Neuronal stem cell (in vitro differentiated cells): ENCODE data around the gene UBE2L6.

ENCODE experiments used
- DNase-seq: peaks from one replicate; pipeline ENCODE4 v3.0.0-alpha.2; 2013; ENCODE audit warnings: low spot score
- H2AFZ ChIP-seq: one replicate; pipeline ENCODE4 v1.6.1; 2013; ENCODE audit warnings: mild to moderate bottlenecking, low read length, inconsistent platforms
- H2AK5ac ChIP-seq: 2 replicates; pipeline ENCODE4 v1.6.1; 2013; ENCODE audit warnings: low read depth, mild to moderate bottlenecking, inconsistent platforms, low read length, moderate library complexity, mixed read lengths
- H2BK120ac ChIP-seq: 2 replicates; pipeline ENCODE4 v1.6.1; 2013; ENCODE audit warnings: low read depth, mild to moderate bottlenecking, inconsistent platforms, low read length, moderate library complexity, mixed read lengths
- H2BK12ac ChIP-seq: one replicate; pipeline ENCODE4 v1.6.1; 2013; ENCODE audit warnings: low read length, inconsistent platforms
- H2BK15ac ChIP-seq: 2 replicates; pipeline ENCODE4 v1.6.1; 2013; ENCODE audit warnings: mild to moderate bottlenecking, low read length, inconsistent platforms, mixed read lengths
- H2BK5ac ChIP-seq: one replicate; pipeline ENCODE4 v1.6.1; 2013; ENCODE audit warnings: inconsistent platforms, mild to moderate bottlenecking, low read length, moderate library complexity
- H3K14ac ChIP-seq: one replicate; pipeline ENCODE4 v1.6.1; 2013; ENCODE audit warnings: low read length, inconsistent platforms
- H3K18ac ChIP-seq: 2 replicates; pipeline ENCODE4 v1.6.1; 2013; ENCODE audit warnings: low read length, inconsistent platforms
- H3K23ac ChIP-seq: 2 replicates; pipeline ENCODE4 v1.6.1; 2013; ENCODE audit warnings: low read depth, mild to moderate bottlenecking, mixed read lengths, low read length, inconsistent platforms; ENCODE audit not compliant: poor library complexity
- H3K27ac ChIP-seq: replicated peaks from 3 replicates; pipeline ENCODE4 v1.5.1; 2013; ENCODE audit warnings: low read length, inconsistent platforms
- H3K27me3 ChIP-seq, 3 experiments: 2 replicates each; pipeline ENCODE4 v1.6.1; 2013; ENCODE audit warnings: low read length in 3 of 3, mild to moderate bottlenecking in 2 of 3, inconsistent platforms in 1 of 3, low read depth in 1 of 3, mixed read lengths in 1 of 3, moderate library complexity in 1 of 3; ENCODE audit not compliant: control insufficient read depth in 3 of 3, insufficient read depth in 3 of 3
- H3K36me3 ChIP-seq, 2 donors: replicated peaks in 1 of 2; 2 replicates each; pipeline ENCODE4 v1.6.1; 2013; ENCODE audit warnings: low read length in 2 of 2; ENCODE audit not compliant: control insufficient read depth in 2 of 2, insufficient read depth in 2 of 2
- H3K4ac ChIP-seq: 2 replicates; pipeline ENCODE4 v1.6.1; 2013; ENCODE audit warnings: inconsistent platforms, mild to moderate bottlenecking, low read length, moderate library complexity
- H3K4me1 ChIP-seq, 2 donors: 1 replicate in 1 of 2; 2 replicates in 1 of 2; pipeline ENCODE4 v1.6.1; 2013; ENCODE audit warnings: low read length in 2 of 2, low read depth in 1 of 2; ENCODE audit not compliant: control insufficient read depth in 2 of 2, insufficient read depth in 1 of 2
- H3K4me2 ChIP-seq: one replicate; pipeline ENCODE4 v1.6.1; 2013; ENCODE audit warnings: mild to moderate bottlenecking, low read length, inconsistent platforms; ENCODE audit not compliant: insufficient read depth, poor library complexity, severe bottlenecking
- H3K4me3 ChIP-seq, 2 donors: 2 replicates each; pipeline ENCODE4 v1.5.1; 2013; ENCODE audit warnings: low read length in 2 of 2, mild to moderate bottlenecking in 2 of 2, inconsistent platforms in 1 of 2, moderate library complexity in 1 of 2
- H3K79me1 ChIP-seq: one replicate; pipeline ENCODE4 v1.6.1; 2013; ENCODE audit warnings: low read depth, mild to moderate bottlenecking, inconsistent platforms, low read length, moderate library complexity
- H3K9ac ChIP-seq: one replicate; pipeline ENCODE4 v1.6.1; 2013; ENCODE audit warnings: mild to moderate bottlenecking, low read depth, low read length, inconsistent platforms; ENCODE audit not compliant: poor library complexity
- H3K9me3 ChIP-seq, 2 donors: replicated peaks in 1 of 2; 2 replicates each; pipeline versions ENCODE3 to v1.6.1; 2013; ENCODE audit warnings: low read length in 2 of 2, mild to moderate bottlenecking in 2 of 2, inconsistent platforms in 1 of 2, low read depth in 1 of 2, mixed read lengths in 1 of 2, moderate library complexity in 1 of 2; ENCODE audit not compliant: control insufficient read depth in 2 of 2, insufficient read depth in 1 of 2
- H4K8ac ChIP-seq: one replicate; pipeline ENCODE4 v1.6.1; 2013; ENCODE audit warnings: low read depth, mild to moderate bottlenecking, inconsistent platforms, low read length, moderate library complexity
- H4K91ac ChIP-seq: one replicate; pipeline ENCODE4 v1.6.1; 2013; ENCODE audit warnings: low read length, low read depth, mild to moderate bottlenecking, inconsistent platforms; ENCODE audit not compliant: poor library complexity
- WGBS, 2 donors: extraction: QIAGEN DNeasy Blood & Tissue Kit; methylation state at CpG; one replicate each; pipeline ENCODE4 v1.1.7; 2013; ENCODE audit warnings: missing lambda C conversion rate in 2 of 2, mixed read lengths in 1 of 2; ENCODE audit not compliant: insufficient read length in 2 of 2, insufficient replicate concordance in 1 of 2; ENCODE audit errors: extremely low coverage in 2 of 2; 5-methylcytosine and 5-hydroxymethylcytosine counted together

UBE2L6 gene

GRCh38 chr11:57556041-57556440 lies 11.4 kb downstream of the UBE2L6 start:
- H3K9me3 ChIP-seq: peaks cover 0 to 2% of the 10 kb centered on the region in 2 donors
- no peak for DNase-seq
- no peak overlapping the region for H3K4ac ChIP-seq
- H2BK120ac ChIP-seq: no peak overlapping the region
- H2AK5ac ChIP-seq: no peak overlapping the region
- H3K4me1 ChIP-seq: no peaks in the 10 kb centered on the region
- H2BK15ac ChIP-seq: no peak overlapping the region
- no peak overlapping the region for H2BK5ac ChIP-seq
- H3K14ac ChIP-seq: no peak overlapping the region
- no peak overlapping the region for H3K4me3 ChIP-seq
- no peak overlapping the region for H3K18ac ChIP-seq
- H2AFZ ChIP-seq: no peak overlapping the region
- WGBS, 2 donors: no CpG with 5 or more reads among the region's 8 CpGs
- peaks cover 54 to 98% of the 10 kb centered on the region in 2 donors for H3K36me3 ChIP-seq
- H3K9ac ChIP-seq: no peak overlapping the region
- no peak overlapping the region for H3K27ac ChIP-seq
- no peaks in the 10 kb centered on the region for H3K79me1 ChIP-seq
- no peak overlapping the region for H4K8ac ChIP-seq
- no peaks in the 10 kb centered on the region for H3K27me3 ChIP-seq
- H4K91ac ChIP-seq: no peak overlapping the region
- no peak overlapping the region for H3K23ac ChIP-seq
- H3K4me2 ChIP-seq: no peak overlapping the region
- H2BK12ac ChIP-seq: no peak overlapping the region

GRCh38 chr11:57555393-57555792 lies 12.1 kb downstream of the UBE2L6 start:
- Histone ChIP-seq H3K27ac (no peak overlapping the region), H3K36me3 (peaks cover 59 to 100% of the 10 kb centered on the region in 2 donors), H2AK5ac (no peak overlapping the region), H2BK120ac (no peak overlapping the region), H2BK15ac (no peak overlapping the region), H3K79me1 (no peaks in the 10 kb centered on the region), H3K4ac (no peak overlapping the region), H3K18ac (no peak overlapping the region), H3K4me3 (no peak overlapping the region), H3K27me3 (no peaks in the 10 kb centered on the region), H3K4me1 (no peaks in the 10 kb centered on the region), H3K9ac (no peak overlapping the region), H3K4me2 (no peak overlapping the region), H2BK5ac (no peak overlapping the region), H3K9me3 (peaks cover 0 to 2% of the 10 kb centered on the region in 2 donors), H4K8ac (no peak overlapping the region), H2BK12ac (no peak overlapping the region), H3K14ac (no peak overlapping the region), H4K91ac (no peak overlapping the region), H3K23ac (no peak overlapping the region), H2AFZ (no peak overlapping the region)
- no CpG with 5 or more reads among the region's 2 CpGs for WGBS, 2 donors
- no peak for DNase-seq

GRCh38 chr11:57552479-57552878 lies 15.0 kb downstream of the UBE2L6 start:
- Histone ChIP-seq H3K9ac (no peak overlapping the region), H3K4me1 (peaks cover 0 to under 1% of the 10 kb centered on the region in 2 donors), H3K79me1 (no peaks in the 10 kb centered on the region), H2AK5ac (no peak overlapping the region), H3K4ac (no peak overlapping the region), H3K14ac (no peak overlapping the region), H2BK15ac (no peak overlapping the region), H3K23ac (no peak overlapping the region), H3K4me3 (no peak overlapping the region), H3K9me3 (peaks cover 0 to 4% of the 10 kb centered on the region in 2 donors), H4K91ac (no peak overlapping the region), H3K27me3 (no peaks in the 10 kb centered on the region), H2BK12ac (no peak overlapping the region), H3K18ac (no peak overlapping the region), H2BK120ac (no peak overlapping the region), H3K36me3 (peaks cover 62 to 97% of the 10 kb centered on the region in 2 donors), H3K27ac (no peak overlapping the region), H2AFZ (no peak overlapping the region), H3K4me2 (no peak overlapping the region), H2BK5ac (no peak overlapping the region), H4K8ac (no peak overlapping the region)
- DNase-seq: no peak
- no CpG with 5 or more reads among the region's 5 CpGs for WGBS, 2 donors

GRCh38 chr11:57551941-57552340 lies 15.5 kb downstream of the UBE2L6 start:
- H3K18ac ChIP-seq: no peak overlapping the region
- no CpG with 5 or more reads among the region's 4 CpGs for WGBS, 2 donors
- no peak overlapping the region for H2BK12ac ChIP-seq

More at GRCh38 chr11:57551941-57552340, 15.5 kb downstream of the UBE2L6 start:
- H3K14ac ChIP-seq: no peak overlapping the region
- H2BK15ac ChIP-seq: no peak overlapping the region
- H3K4me1 ChIP-seq: peaks cover 0 to 6% of the 10 kb centered on the region in 2 donors
- no peak overlapping the region for H4K91ac ChIP-seq
- peaks cover 60 to 97% of the 10 kb centered on the region in 2 donors for H3K36me3 ChIP-seq
- H3K4me3 ChIP-seq: no peak overlapping the region
- DNase-seq: no peak
- H3K9ac ChIP-seq: peak overlapping the region; percentile 2
- no peak overlapping the region for H3K23ac ChIP-seq
- no peak overlapping the region for H3K4me2 ChIP-seq
- no peak overlapping the region for H2AK5ac ChIP-seq
- H4K8ac ChIP-seq: no peak overlapping the region
- no peak overlapping the region for H2AFZ ChIP-seq
- no peak overlapping the region for H2BK5ac ChIP-seq
- H2BK120ac ChIP-seq: no peak overlapping the region
- H3K9me3 ChIP-seq: peaks cover 0 to 4% of the 10 kb centered on the region in 2 donors
- H3K4ac ChIP-seq: no peak overlapping the region
- H3K27me3 ChIP-seq: no peaks in the 10 kb centered on the region
- H3K27ac ChIP-seq: no peak overlapping the region
- H3K79me1 ChIP-seq: no peaks in the 10 kb centered on the region
